DOHH2 (cell line): ENCODE results near the gene IL12RB2.
"Not testable (repeated sequence)": the region's sequence is repeated elsewhere in the genome, so short reads cannot be mapped to it uniquely, and the experiment has no call there.

ENCODE experiments used
- EZH2phosphoT487 ChIP-seq: fragments of 200-600 bp; sonication (generic); IDR thresholded peaks from 2 replicates; pipeline ENCODE4 v1.6.1; 2017; ENCODE audit warnings: borderline replicate concordance, mild to moderate bottlenecking, antibody characterized with exemption, low read length, moderate library complexity, mixed read lengths
- TF ChIP-seq, protein P1 (sequence below): fragments of 200-600 bp; sonication (generic); IDR thresholded peaks from one replicate; pipeline ENCODE4 v1.5.1; 2014; ENCODE audit warnings: antibody characterized with exemption, mild to moderate bottlenecking, low read depth, low read length; ENCODE audit not compliant: poor library complexity, severe bottlenecking

DNA sequence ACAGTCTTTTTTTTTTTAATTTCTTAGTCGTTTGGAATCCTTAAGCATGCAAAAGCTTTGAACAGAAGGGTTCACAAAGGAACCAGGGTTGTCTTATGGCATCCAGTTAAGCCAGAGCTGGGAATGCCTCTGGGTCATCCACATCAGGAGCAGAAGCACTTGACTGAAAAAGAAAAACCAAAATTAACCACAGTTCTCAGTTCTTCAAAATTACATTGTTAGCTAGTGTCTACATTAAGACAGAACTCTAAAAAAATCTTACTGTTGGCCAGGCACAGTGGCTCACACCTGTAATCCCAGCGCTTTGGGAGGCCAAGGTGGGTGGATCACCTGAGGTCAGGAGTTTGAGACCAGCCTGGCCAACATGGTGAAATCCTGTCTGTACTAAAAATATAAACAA, 105.4 kb downstream of the IL12RB2 start:
- TF ChIP-seq, protein P1, sequence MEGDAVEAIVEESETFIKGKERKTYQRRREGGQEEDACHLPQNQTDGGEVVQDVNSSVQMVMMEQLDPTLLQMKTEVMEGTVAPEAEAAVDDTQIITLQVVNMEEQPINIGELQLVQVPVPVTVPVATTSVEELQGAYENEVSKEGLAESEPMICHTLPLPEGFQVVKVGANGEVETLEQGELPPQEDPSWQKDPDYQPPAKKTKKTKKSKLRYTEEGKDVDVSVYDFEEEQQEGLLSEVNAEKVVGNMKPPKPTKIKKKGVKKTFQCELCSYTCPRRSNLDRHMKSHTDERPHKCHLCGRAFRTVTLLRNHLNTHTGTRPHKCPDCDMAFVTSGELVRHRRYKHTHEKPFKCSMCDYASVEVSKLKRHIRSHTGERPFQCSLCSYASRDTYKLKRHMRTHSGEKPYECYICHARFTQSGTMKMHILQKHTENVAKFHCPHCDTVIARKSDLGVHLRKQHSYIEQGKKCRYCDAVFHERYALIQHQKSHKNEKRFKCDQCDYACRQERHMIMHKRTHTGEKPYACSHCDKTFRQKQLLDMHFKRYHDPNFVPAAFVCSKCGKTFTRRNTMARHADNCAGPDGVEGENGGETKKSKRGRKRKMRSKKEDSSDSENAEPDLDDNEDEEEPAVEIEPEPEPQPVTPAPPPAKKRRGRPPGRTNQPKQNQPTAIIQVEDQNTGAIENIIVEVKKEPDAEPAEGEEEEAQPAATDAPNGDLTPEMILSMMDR, result not testable (repeated sequence)
- not testable (repeated sequence) for TF ChIP-seq EZH2phosphoT487
